ES-I3 (cell line): Measurements from ENCODE around the gene POLR3GL.

Experiments used
- H3K36me3 ChIP-seq: 2 replicates; pipeline ENCODE4 v1.6.1; 2013; ENCODE audit warnings: mild to moderate bottlenecking, low read length, control low read depth, moderate library complexity; ENCODE audit not compliant: insufficient read depth
- H3K4me1 ChIP-seq: 2 replicates; pipeline ENCODE4 v1.6.1; 2013; ENCODE audit warnings: mild to moderate bottlenecking, control low read depth, low read length; ENCODE audit not compliant: insufficient read depth
- H3K9ac ChIP-seq: 2 replicates; pipeline ENCODE4 v1.6.1; 2013; ENCODE audit warnings: low read depth, mild to moderate bottlenecking, low read length, moderate library complexity
- H3K9me3 ChIP-seq: 2 replicates; pipeline ENCODE4 v1.6.1; 2013; ENCODE audit warnings: mild to moderate bottlenecking, low read length, moderate library complexity; ENCODE audit not compliant: control insufficient read depth, insufficient read depth

The POLR3GL gene

GRCh38 chr1:145996433-145997015 lies 32.0 kb downstream of the POLR3GL start, which contains the start of gene TXNIP:
TXNIP (minus strand) TSS chr1:145996579; CDS start chr1:145996266, 313 bp downstream.
- peak within 1 kb of the TSS; percentile 99 for H3K9ac ChIP-seq
- H3K9me3 ChIP-seq: no peaks in the 10 kb centered on the region
- H3K4me1 ChIP-seq: peaks cover 28% of the 10 kb centered on the region
- peaks cover 40% of the 10 kb centered on the region for H3K36me3 ChIP-seq

GRCh38 chr1:145997016-145997717 lies 32.7 kb downstream of the POLR3GL start:
- Histone ChIP-seq H3K36me3 (peaks cover 38% of the 10 kb centered on the region), H3K4me1 (peaks cover 28% of the 10 kb centered on the region), H3K9me3 (no peaks in the 10 kb centered on the region), H3K9ac (peak overlapping the region; percentile 99)

GRCh38 chr1:145997718-145998023 lies 33.2 kb downstream of the POLR3GL start:
- peak overlapping the region; percentile 99; the same call in 1 of the 2 replicates for H3K9ac ChIP-seq
- H3K4me1 ChIP-seq: peaks cover 28% of the 10 kb centered on the region
- peaks cover 33% of the 10 kb centered on the region for H3K36me3 ChIP-seq
- no peaks in the 10 kb centered on the region for H3K9me3 ChIP-seq

- Histone ChIP-seq H3K4me1 (peaks cover 22% of the 10 kb centered on the region), H3K9ac (no peak overlapping the region)
Observed at GRCh38 chr1:145999321-146000024, 35.0 kb downstream of the POLR3GL start.

GRCh38 chr1:146001709-146002108 lies 37.2 kb downstream of the POLR3GL start:
- H3K4me1 ChIP-seq: peaks cover 22% of the 10 kb centered on the region
- H3K9ac ChIP-seq: no peak overlapping the region
- H3K36me3 ChIP-seq: no peaks in the 10 kb centered on the region
- no peaks in the 10 kb centered on the region for H3K9me3 ChIP-seq

More at GRCh38 chr1:145999321-146000024, 35.0 kb downstream of the POLR3GL start:
- peaks cover 15% of the 10 kb centered on the region for H3K36me3 ChIP-seq
- H3K9me3 ChIP-seq: no peaks in the 10 kb centered on the region

- Histone ChIP-seq H3K9me3 (no peaks in the 10 kb centered on the region), H3K9ac (no peak overlapping the region), H3K36me3 (no peaks in the 10 kb centered on the region), H3K4me1 (no peaks in the 10 kb centered on the region)
Observed at GRCh38 chr1:146007489-146008133, 43.1 kb downstream of the POLR3GL start.

- Histone ChIP-seq H3K9ac (no peak overlapping the region), H3K36me3 (no peaks in the 10 kb centered on the region), H3K9me3 (no peaks in the 10 kb centered on the region), H3K4me1 (no peaks in the 10 kb centered on the region)
Observed at GRCh38 chr1:146010126-146010738, 45.7 kb downstream of the POLR3GL start.

- Histone ChIP-seq H3K4me1 (no peaks in the 10 kb centered on the region), H3K36me3 (no peaks in the 10 kb centered on the region), H3K9me3 (no peaks in the 10 kb centered on the region), H3K9ac (no peak overlapping the region)
Observed at GRCh38 chr1:146012703-146013558, 48.4 kb downstream of the POLR3GL start.

GRCh38 chr1:146013559-146013922 lies 49.1 kb downstream of the POLR3GL start:
- H3K9me3 ChIP-seq: no peaks in the 10 kb centered on the region
- H3K36me3 ChIP-seq: no peaks in the 10 kb centered on the region
- H3K4me1 ChIP-seq: no peaks in the 10 kb centered on the region
- H3K9ac ChIP-seq: no peak overlapping the region

GRCh38 chr1:146016891-146017290 lies 52.4 kb downstream of the POLR3GL start:
- H3K36me3 ChIP-seq: no peaks in the 10 kb centered on the region
- no peak overlapping the region for H3K9ac ChIP-seq
- H3K4me1 ChIP-seq: peaks cover 15% of the 10 kb centered on the region
- no peaks in the 10 kb centered on the region for H3K9me3 ChIP-seq

- Histone ChIP-seq H3K36me3 (no peaks in the 10 kb centered on the region), H3K4me1 (peaks cover 15% of the 10 kb centered on the region), H3K9ac (peak overlapping the region; percentile 57), H3K9me3 (no peaks in the 10 kb centered on the region)
Observed at GRCh38 chr1:146019231-146020057, 55.0 kb downstream of the POLR3GL start.

- peaks cover 15% of the 10 kb centered on the region for H3K4me1 ChIP-seq
Observed at GRCh38 chr1:146020058-146021049, 55.9 kb downstream of the POLR3GL start.

More at GRCh38 chr1:146020058-146021049, 55.9 kb downstream of the POLR3GL start:
- peak overlapping the region; percentile 57; the same call in 1 of the 2 replicates for H3K9ac ChIP-seq
- H3K36me3 ChIP-seq: no peaks in the 10 kb centered on the region
- H3K9me3 ChIP-seq: no peaks in the 10 kb centered on the region
